ENCODE data around the gene SPO11. TPM values are rescaled to one million over a fixed set of nuclear protein-coding genes. Genes with fewer than 3 reads are reported as not detected.

The SPO11 gene
- total RNA-seq, 6 donors from 2014 or later: not detected

DNA sequence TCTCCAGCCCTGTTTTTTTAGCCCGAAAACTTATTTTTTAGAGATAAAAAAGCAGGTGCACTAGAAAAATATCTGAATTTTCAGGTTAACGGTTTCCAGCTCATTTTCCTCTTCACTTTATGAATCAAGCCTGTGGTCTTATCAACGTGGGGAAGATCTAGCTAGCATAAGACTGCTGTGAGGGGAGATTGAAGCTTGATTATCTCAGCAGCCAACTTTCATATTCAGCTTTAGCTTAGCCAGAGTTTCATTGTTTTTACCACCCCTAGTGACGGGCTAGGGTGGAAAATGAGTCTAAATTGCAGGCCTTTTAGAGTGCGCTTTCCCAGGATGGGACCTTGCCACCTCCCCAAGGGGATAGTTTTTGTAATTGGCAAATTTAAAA lies 49.7 kb downstream of the SPO11 start:
- Histone ChIP-seq H3K27me3 (no peaks in the 10 kb centered on the region), H3K4me3 (no peak overlapping the region), H3K27ac (no peak overlapping the region), H3K4me1 (peaks cover 2 to 12% (median 4%) of the 10 kb centered on the region in 4 donors), H3K36me3 (peaks cover 18 to 67% (median 46%) of the 10 kb centered on the region in 4 donors), H3K9me3 (no peaks in the 10 kb centered on the region)
- TF ChIP-seq POLR2A (IDR thresholded peaks at IDR 0.05) (no peak), EP300 (IDR thresholded peaks at IDR 0.05) (no peak), POLR2AphosphoS5 (IDR thresholded peaks at IDR 0.05) (no peak)
- TF ChIP-seq, protein P1, sequence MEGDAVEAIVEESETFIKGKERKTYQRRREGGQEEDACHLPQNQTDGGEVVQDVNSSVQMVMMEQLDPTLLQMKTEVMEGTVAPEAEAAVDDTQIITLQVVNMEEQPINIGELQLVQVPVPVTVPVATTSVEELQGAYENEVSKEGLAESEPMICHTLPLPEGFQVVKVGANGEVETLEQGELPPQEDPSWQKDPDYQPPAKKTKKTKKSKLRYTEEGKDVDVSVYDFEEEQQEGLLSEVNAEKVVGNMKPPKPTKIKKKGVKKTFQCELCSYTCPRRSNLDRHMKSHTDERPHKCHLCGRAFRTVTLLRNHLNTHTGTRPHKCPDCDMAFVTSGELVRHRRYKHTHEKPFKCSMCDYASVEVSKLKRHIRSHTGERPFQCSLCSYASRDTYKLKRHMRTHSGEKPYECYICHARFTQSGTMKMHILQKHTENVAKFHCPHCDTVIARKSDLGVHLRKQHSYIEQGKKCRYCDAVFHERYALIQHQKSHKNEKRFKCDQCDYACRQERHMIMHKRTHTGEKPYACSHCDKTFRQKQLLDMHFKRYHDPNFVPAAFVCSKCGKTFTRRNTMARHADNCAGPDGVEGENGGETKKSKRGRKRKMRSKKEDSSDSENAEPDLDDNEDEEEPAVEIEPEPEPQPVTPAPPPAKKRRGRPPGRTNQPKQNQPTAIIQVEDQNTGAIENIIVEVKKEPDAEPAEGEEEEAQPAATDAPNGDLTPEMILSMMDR (IDR thresholded peaks at IDR 0.05): no peak
- DNase-seq (no peak), ATAC-seq (ENCODE audit: low FRiP score in 2 of 2) (no peak)
- WGBS, 2 donors: 80 to 87% methylated on average over 5 of the region's 5 CpGs

DNA sequence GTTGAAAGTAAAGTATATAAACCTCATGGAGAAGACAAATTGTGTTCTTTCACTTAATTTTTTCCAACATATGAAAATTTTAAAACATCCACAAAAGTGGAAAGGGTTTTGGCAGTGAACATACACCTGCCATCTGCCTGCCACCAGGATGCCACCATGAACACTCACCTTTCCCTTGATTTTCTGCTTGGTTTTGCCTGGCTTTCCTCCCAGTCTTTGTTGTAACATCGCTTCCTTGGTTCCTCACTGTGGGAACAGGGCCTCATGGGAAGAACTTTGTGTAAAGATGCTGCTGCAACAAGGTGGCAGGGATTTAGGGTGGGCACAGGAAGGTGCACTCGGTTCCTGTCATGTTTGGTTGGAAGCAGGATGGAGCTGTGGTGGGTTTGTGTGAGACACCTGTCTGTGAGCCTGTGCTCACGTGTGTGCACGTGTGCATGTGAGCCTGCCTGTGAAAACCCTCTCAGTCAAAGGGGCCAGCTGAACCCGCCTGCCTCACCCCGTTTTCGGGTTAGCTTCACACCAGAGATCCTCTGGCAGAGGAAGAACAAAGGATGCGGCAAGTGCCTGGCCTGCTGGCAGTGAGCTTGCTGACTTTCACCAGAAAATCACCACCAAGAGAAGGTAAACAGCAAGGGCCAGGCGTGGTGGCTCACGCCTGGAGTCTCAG lies 50.6 kb downstream of the SPO11 start:
- no peak for TF ChIP-seq POLR2A (IDR thresholded peaks at IDR 0.05)
- TF ChIP-seq POLR2AphosphoS5 (IDR thresholded peaks at IDR 0.05): no peak
- TF ChIP-seq EP300 (IDR thresholded peaks at IDR 0.05): no peak
- WGBS, 2 donors: 78 to 90% methylated on average over 4 to 10 of the region's 10 CpGs
- Histone ChIP-seq H3K27me3 (no peaks in the 10 kb centered on the region), H3K9me3 (no peaks in the 10 kb centered on the region), H3K4me1 (peaks cover 0 to 16% (median 4%) of the 10 kb centered on the region in 4 donors), H3K4me3 (no peak overlapping the region), H3K27ac (no peak overlapping the region), H3K36me3 (peaks cover 11 to 57% (median 36%) of the 10 kb centered on the region in 4 donors)
- ATAC-seq (ENCODE audit: low FRiP score in 2 of 2) (no peak), DNase-seq (no peak)

DNA sequence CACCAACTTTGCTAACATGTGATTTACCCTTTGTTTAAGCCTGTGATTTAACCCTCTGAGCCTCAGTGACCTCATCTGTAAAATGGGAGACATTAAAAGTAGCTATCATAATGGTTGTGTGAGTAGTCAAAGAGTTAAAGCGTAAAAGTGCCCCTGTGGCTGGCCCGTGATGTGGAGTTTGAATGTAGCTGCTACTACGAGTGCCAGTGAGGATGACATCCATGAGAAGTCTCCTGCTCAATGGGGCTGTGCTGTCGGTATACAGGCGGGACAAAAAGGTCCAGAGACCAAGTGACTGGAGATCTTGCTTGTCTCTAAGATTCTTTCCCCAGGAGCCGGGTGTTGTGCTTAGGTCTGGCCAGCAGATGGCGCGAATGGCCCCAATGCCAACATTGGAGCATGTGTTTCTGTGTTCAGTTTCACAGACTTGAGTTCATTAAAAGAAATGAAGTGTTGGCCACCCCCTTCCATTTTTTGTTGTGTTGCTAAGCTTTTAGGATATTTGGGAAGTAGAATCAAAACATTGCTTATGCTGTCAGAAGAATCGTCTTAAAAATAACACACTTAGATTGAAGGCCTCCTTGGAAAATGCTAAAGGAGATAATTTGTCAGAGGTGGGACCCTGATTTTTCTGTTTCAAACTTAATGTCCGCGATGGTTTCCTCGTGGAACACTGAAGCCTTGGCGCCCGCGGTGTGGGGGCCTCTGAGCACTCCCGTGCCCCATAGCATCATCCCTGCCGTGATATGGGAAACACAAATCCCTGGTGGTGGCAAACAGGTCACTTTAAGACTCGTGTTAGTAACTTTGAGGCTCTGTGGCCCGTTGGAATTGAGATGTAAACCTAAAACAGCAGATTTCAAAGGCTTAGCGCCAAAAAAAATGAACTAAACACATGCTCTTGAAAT lies 52.2 kb downstream of the SPO11 start:
- H3K36me3 ChIP-seq: peaks cover 3 to 41% (median 22%) of the 10 kb centered on the region in 4 donors
- peaks cover 0 to 15% (median 11%) of the 10 kb centered on the region in 4 donors for H3K4me1 ChIP-seq
- TF ChIP-seq, protein P1 (IDR thresholded peaks at IDR 0.05): peak; percentile 87 to 91 (median 89)
- no peak for TF ChIP-seq POLR2AphosphoS5 (IDR thresholded peaks at IDR 0.05)
- WGBS, 2 donors: 52 to 56% methylated on average over 20 of the region's 20 CpGs
- no peaks in the 10 kb centered on the region for H3K9me3 ChIP-seq
- H3K4me3 ChIP-seq: no peak overlapping the region
- peak; percentile 83 to 87 for ATAC-seq (ENCODE audit: low FRiP score in 2 of 2)
- DNase-seq: peak; percentile 48 to 82
- no peaks in the 10 kb centered on the region for H3K27me3 ChIP-seq
- no peak overlapping the region for H3K27ac ChIP-seq

DNA sequence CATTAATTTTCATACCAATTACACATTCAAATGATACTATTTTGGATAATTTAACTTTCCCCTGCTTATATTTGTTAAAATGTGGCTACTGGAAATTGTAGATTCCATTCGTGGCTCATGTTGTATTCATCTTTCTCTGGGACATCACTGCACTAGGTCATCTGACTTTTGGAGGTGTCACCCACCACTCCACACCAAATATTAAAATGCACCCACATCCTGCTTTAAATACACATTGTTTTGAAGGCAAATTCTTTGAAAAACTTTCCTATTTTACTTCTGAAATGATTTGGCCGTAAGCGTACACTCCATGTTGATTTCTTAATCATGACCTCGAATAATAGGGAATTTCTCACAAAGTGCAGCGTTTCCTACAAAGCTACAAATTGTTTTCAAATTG lies 52.9 kb downstream of the SPO11 start:
- 84 to 90% methylated on average over 5 of the region's 5 CpGs for WGBS, 2 donors
- Histone ChIP-seq H3K36me3 (peaks cover 0 to 34% (median 16%) of the 10 kb centered on the region in 4 donors), H3K4me1 (peaks cover 0 to 15% (median 11%) of the 10 kb centered on the region in 4 donors), H3K27me3 (no peaks in the 10 kb centered on the region), H3K4me3 (no peak overlapping the region), H3K27ac (no peak overlapping the region), H3K9me3 (no peaks in the 10 kb centered on the region)
- ATAC-seq (ENCODE audit: low FRiP score in 2 of 2) (no peak), DNase-seq (no peak)
- TF ChIP-seq POLR2A (IDR thresholded peaks at IDR 0.05) (no peak), POLR2AphosphoS5 (IDR thresholded peaks at IDR 0.05) (no peak)
- TF ChIP-seq, protein P1 (IDR thresholded peaks at IDR 0.05): no peak
